NCI-H82 (cell line): ENCODE data around the gene SPRR2E.
"Not testable (repeated sequence)": the region's sequence is repeated elsewhere in the genome, so short reads cannot be mapped to it uniquely, and the experiment has no call there.

Experiments used
- DNase-seq: peaks from one replicate; lab custom pipeline; 2025; lab: John Stamatoyannopoulos, UW

The SPRR2E gene

DNA sequence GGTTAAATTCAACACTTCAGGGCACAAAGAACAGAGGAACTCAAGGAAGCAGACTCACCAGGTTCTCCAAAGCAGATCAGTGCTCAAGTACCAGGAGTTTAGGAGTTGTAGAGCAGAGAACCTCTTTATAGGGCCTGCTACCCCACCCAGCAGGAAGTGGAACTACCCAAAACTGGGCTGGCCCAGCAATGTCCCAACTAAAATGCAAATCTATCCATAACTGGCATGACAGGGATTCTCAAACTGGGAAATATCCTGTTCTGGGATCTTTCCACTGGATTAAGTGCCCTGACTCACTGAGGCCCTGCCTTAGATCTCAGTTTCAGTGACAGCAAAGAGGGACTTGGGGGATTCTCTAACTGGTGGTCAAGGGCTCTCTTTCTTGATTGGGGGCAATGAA lies at the start of gene SPRR2E:
Gene SPRR2E, minus strand, starts transcription at position 101 of the 400 bp plus-strand sequence. CDS start 775 bp downstream, outside the sequence.
- no peak for DNase-seq

- no peak for DNase-seq
Measured at GRCh38 chr1:153141377-153141776, 47.1 kb upstream of the SPRR2E start.

DNA sequence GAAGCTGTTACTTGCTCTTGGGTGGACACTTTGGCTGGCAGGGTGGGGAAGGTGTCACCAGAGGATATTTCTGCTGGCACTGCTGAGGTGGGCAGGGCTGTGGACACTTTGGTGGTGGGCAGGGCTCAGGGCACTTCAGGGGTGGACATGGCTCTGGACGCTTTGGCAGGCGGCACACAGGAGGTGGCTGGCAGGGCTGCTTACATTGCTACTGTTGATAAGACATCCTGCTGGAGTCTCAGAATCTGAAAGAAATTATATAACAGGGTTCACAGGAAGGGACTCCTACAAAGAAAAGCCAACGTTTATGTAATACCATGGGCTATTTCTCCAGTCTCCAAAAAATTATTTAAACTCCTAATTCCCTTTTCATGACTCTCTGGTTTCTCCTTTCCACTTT lies 46.2 kb upstream of the SPRR2E start:
- DNase-seq: no peak

- no peak for DNase-seq
Measured at GRCh38 chr1:153133743-153134142, 39.4 kb upstream of the SPRR2E start.

GRCh38 chr1:153133267-153133666 lies 38.9 kb upstream of the SPRR2E start:
- DNase-seq: no peak

DNA sequence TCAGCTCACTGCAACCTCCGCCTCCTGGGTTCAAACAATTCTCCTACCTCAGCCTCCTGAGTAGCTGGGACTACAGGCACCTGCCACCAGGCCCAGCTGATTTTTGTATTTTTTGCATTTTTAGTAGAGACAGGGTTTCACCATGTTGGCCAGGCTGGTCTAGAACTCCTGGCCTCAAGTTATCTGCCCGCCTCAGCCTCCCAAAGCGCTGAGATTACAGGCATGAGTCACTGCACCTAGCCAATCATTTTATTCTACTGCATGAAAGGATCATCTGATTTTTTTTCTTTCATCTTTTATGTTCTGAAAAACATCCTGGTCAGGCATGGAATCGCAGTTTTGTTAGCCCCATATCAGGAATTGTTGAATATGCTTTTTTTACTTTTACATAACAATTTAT lies 34.4 kb upstream of the SPRR2E start:
- DNase-seq: not testable (repeated sequence)

DNA sequence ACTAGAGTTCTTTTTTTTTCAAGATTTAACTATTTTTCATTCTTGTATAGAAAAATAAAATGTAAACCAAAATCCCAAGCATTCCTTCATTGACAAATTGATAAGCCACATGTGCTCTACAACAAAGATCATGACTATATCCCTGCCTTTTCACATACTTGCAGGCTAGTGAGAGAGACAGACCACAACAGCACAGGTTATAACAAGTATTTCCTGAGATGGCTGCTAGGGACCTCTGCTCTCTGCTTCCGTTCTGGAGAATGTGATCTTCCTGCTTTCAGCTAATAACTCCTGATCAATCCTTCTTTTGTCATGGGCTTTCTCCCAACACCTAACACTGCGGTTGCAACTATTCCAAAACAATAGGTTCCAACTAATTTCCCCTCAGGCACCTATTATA lies 33.0 kb upstream of the SPRR2E start:
- no peak for DNase-seq

GRCh38 chr1:153125536-153125935 lies 31.2 kb upstream of the SPRR2E start:
- DNase-seq: no peak

DNA sequence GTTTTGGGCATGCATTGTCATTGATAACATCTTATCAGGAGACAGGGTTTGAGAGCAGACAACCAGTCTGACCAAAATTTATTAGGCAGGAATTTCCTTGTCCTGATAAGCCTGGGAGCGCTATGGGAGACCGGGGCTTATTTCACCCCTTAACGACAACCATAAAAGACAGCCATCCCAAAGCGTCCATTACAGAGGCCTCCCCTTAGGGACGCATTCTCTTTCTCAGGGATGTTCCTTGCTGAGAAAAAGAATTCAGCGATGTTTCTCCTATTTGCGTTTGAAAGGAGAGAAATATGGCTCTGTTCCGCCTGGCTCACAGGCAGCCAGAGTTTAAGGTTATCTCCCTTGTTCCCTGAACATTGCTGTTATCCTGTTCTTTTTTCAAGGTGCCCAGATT lies 29.5 kb upstream of the SPRR2E start:
- not testable (repeated sequence) for DNase-seq

- peak; percentile 27 for DNase-seq
Measured at GRCh38 chr1:153122831-153123421, 28.6 kb upstream of the SPRR2E start.

GRCh38 chr1:153120945-153121344 lies 26.6 kb upstream of the SPRR2E start:
- DNase-seq: no peak

DNA sequence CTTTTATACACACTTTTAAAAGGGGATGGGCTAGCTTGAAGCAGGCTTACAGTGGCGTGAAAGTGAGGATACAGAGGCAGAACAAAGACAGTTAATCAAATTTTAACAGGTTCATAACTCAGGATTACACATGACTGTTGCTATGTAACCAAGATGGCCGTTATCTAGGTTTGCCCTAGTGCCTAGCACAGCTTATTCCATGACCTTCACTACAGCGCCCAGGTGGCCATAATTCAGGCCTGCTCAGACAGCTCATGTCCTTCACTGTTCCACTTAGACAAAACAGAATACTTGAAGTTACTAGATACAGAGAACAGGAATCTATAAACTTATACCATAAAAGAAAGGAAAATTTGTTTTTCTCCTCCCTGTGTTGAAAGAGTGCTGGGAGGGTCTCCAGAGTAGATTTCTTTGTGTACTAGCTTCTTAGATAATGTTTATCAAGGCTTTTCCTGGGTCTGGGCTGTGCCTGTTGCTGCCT lies 25.2 kb upstream of the SPRR2E start:
- peak; percentile 10 for DNase-seq

- not testable (repeated sequence) for DNase-seq
Measured at GRCh38 chr1:153115264-153115663, 20.9 kb upstream of the SPRR2E start.

DNA sequence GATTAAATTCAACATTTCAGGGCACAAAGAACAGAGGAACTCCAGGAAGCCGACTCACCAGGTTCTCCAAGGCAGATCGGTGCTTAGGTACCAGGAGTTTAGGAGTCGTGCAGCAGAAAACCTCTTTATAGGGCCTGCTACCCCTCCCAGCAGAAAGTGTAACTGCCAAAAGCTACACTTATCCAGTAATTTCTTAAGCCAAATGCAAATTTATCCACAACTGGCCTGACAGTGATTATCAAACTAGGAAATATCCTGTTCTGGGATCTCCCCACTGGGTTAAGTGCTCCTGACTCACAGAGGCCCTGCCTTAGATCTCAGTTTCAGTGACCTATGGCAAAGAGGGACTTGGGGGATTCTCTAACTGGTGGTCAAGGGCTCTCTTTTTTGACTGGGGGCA lies 19.1 kb upstream of the SPRR2E start, which contains the start of gene SPRR2F:
Gene SPRR2F, minus strand, starts transcription at position 101 of the 400 bp plus-strand sequence. CDS start 783 bp downstream, outside the sequence.
- DNase-seq: no peak

- DNase-seq: not testable (repeated sequence)
Measured at GRCh38 chr1:153112454-153112853, 18.1 kb upstream of the SPRR2E start.

DNA sequence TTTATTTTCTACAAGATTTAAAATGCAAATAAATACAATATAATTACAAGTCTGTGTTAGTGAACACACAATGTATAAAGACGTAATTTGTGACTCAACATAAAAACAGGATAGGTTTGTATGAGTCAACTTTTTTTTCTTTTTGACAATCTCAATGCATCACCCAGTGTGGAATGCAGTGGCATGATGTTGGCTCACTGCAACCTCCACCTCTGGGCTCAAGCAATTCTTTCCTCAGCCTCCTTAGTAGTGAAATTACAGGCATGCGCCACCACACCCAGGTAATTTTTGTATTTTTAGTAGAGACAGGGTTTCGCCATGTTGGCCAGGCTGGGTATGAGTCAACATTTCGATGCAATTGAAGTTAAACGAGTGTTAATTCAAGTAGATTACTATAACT lies 5.9 kb upstream of the SPRR2E start:
- DNase-seq: no peak

DNA sequence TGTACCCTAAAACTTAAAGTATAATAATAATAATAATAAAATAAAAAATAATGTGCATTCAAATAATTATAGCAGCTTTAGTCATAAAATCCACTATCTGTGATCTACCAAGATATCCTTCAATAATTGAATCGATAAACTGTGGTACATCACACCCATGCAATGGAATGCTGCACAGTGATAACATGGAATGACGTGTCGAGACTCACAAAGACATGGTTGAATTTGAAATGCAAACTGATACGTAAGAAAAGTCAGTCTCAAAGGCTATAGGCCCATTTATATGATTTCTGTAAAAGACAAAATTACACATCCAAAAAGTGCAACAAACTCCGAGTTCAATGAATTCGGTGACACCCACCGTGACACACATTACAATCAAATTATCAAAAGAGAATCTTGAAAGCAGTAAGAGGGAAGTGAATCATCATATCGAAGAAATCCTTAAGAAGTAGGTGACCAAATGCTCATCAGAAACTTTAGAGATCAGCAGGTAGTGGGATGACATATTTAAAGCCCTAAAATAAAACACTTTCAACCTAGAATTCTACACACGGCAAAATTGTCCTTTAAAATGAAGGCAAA lies 5.2 kb upstream of the SPRR2E start:
- DNase-seq: no peak

DNA sequence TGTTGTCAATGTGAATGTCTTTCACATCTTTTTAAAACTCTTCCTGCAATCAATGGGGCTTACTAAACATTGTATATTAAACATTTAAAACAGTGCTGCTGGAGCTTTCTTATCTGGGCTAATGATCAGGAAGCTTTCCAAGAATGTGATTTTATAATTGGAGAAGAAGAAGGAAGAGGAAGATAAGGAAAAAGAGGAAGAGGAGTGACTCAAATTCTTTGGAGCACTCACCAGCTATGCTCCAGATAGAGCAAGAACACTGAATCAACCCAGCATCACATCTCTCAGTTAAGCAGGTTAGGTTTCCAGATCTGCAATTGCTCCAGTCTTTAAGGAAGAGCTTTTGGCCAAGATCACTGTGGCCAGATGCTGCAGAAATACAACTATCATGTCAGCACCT lies 1.4 kb upstream of the SPRR2E start:
- no peak for DNase-seq

- no peak for DNase-seq
Measured at GRCh38 chr1:153087652-153088051, 6.7 kb downstream of the SPRR2E start.

DNA sequence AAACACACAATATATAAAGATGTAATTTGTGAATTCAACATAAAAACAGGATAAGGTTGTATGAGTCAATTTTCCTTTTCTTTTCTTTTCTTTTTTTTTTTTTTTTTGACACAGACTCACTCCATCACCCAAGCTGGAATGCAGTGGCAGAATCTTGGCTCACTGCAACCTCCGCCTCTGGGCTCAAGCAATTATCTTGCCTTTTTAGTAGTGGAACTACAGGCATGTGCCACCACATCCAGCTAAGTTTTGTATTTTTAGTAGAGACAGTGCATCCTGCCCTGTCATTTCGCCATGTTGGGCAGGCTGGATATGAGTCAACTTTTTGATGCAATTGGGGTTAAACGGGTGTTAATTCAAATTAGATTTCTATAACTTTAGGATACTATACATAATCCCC lies 12.6 kb downstream of the SPRR2E start:
- DNase-seq: no peak

- no peak for DNase-seq
Measured at GRCh38 chr1:153072806-153073726, 21.3 kb downstream of the SPRR2E start.

- no peak for DNase-seq
Measured at GRCh38 chr1:153071511-153071910, 22.8 kb downstream of the SPRR2E start, which contains the start of gene SPRR2B. SPRR2B (minus strand) TSS chr1:153071611; CDS start chr1:153070839, 772 bp downstream.

GRCh38 chr1:153070243-153070642 lies 24.1 kb downstream of the SPRR2E start:
- peak; percentile 11 for DNase-seq
